Hepatocyte (in vitro differentiated cells): ENCODE measurements around the gene FAT1. TPM values are rescaled to one million over a fixed set of nuclear protein-coding genes. Genes with fewer than 3 reads are reported as not detected.

Experiments
- DNase-seq: peaks from one replicate; pipeline ENCODE4 v3.0.0-alpha.2; 2016; ENCODE audit warnings: low spot score
- H2AFZ ChIP-seq: fragments of 200-600 bp; sonication (generic); 2 replicates; pipeline ENCODE4 v1.6.0; 2016; ENCODE audit warnings: antibody characterized with exemption, mild to moderate bottlenecking
- H3K27ac ChIP-seq: fragments of 200-600 bp; sonication (generic); 2 replicates; pipeline ENCODE4 v1.5.1; 2016; ENCODE audit warnings: mild to moderate bottlenecking
- H3K27me3 ChIP-seq: fragments of 200-600 bp; sonication (generic); 2 replicates; pipeline ENCODE4 v1.6.1; 2016
- H3K36me3 ChIP-seq: fragments of 200-600 bp; sonication (generic); replicated peaks from 2 replicates; pipeline ENCODE4 v1.5.1; 2016; ENCODE audit warnings: low read depth; ENCODE audit not compliant: insufficient read depth
- H3K4me1 ChIP-seq: fragments of 200-600 bp; sonication (generic); 2 replicates; pipeline ENCODE4 v1.5.1; 2016; ENCODE audit warnings: mild to moderate bottlenecking, moderate library complexity; ENCODE audit not compliant: insufficient read depth
- H3K4me2 ChIP-seq: fragments of 200-600 bp; sonication (generic); 2 replicates; pipeline ENCODE4 v1.6.0; 2016
- H3K4me3 ChIP-seq: fragments of 200-600 bp; sonication (generic); 2 replicates; pipeline ENCODE4 v1.5.1; 2016; ENCODE audit warnings: mild to moderate bottlenecking
- H3K79me2 ChIP-seq: fragments of 200-600 bp; sonication (generic); 2 replicates; pipeline ENCODE4 v1.6.0; 2017; ENCODE audit warnings: mild to moderate bottlenecking
- H3K9me2 ChIP-seq: fragments of 200-600 bp; sonication (generic); replicated peaks from 2 replicates; pipeline ENCODE4 v1.6.0; 2017; ENCODE audit warnings: mild to moderate bottlenecking; ENCODE audit not compliant: insufficient read depth
- H3K9me3 ChIP-seq: fragments of 200-600 bp; sonication (generic); 2 replicates; pipeline ENCODE4 v1.5.1; 2016; ENCODE audit warnings: low read depth, mild to moderate bottlenecking
- H4K20me1 ChIP-seq: fragments of 200-600 bp; sonication (generic); 2 replicates; pipeline ENCODE4 v1.6.0; 2016; ENCODE audit warnings: mild to moderate bottlenecking; ENCODE audit not compliant: insufficient read depth, poor library complexity, severe bottlenecking
- CTCF ChIP-seq: fragments of 200-600 bp; sonication (generic); IDR thresholded peaks from 2 replicates; pipeline ENCODE4 v1.5.1; 2016; ENCODE audit warnings: antibody characterized with exemption, mild to moderate bottlenecking; ENCODE audit not compliant: poor library complexity
- EZH2 ChIP-seq: fragments of 200-600 bp; sonication (generic); IDR thresholded peaks from 2 replicates; pipeline ENCODE4 v1.6.1; 2016; ENCODE audit warnings: antibody characterized with exemption, mild to moderate bottlenecking, borderline replicate concordance
- EZH2phosphoT487 ChIP-seq: fragments of 200-600 bp; sonication (generic); IDR thresholded peaks from one replicate; pipeline ENCODE4 v1.6.1; 2018; ENCODE audit warnings: antibody characterized with exemption, mild to moderate bottlenecking, low read depth, moderate library complexity; ENCODE audit not compliant: unreplicated experiment, severe bottlenecking
- WGBS: methylation state at CpG from one replicate; pipeline ENCODE4 v1.1.6; 2016; ENCODE audit warnings: low lambda C conversion rate; ENCODE audit errors: missing lambda C conversion rate; 5-methylcytosine and 5-hydroxymethylcytosine counted together
- polyA plus RNA-seq: library from polyadenylated mRNA; unstranded; fragments of >200 nt; fragmentation: Nextera tagmentation; extraction: Ambion mirVana; gene quantifications from 2 replicates; pipeline ENCODE4 v1.2.1, GENCODE V29; 2016
- total RNA-seq: library from RNA; depleted of rRNA; stranded (reverse); fragments of >200 nt; gene quantifications from 2 replicates; pipeline ENCODE4 v1.2.3, GENCODE V29; 2014

Gene FAT1
- total and polyA plus RNA-seq, 2 experiments from 2014 or later = 33.9 to 168 TPM

- Histone ChIP-seq H3K4me3 (no peak overlapping the region), H4K20me1 (no peaks in the 10 kb centered on the region), H3K27ac (no peak overlapping the region), H3K4me2 (no peak overlapping the region), H3K9me3 (no peaks in the 10 kb centered on the region), H3K79me2 (no peaks in the 10 kb centered on the region), H3K27me3 (no peaks in the 10 kb centered on the region), H2AFZ (no peak overlapping the region), H3K4me1 (peaks cover 8% of the 10 kb centered on the region), H3K9me2 (no peaks in the 10 kb centered on the region), H3K36me3 (no peaks in the 10 kb centered on the region)
- 89% methylated on average over 4 of the region's 4 CpGs for WGBS
- TF ChIP-seq EZH2 (no peak), EZH2phosphoT487 (no peak), CTCF (no peak)
- DNase-seq = no peak
These were observed 14.8 kb upstream of the FAT1 start for GRCh38 chr4:186738421-186738820.

GRCh38 chr4:186737427-186737826 lies 13.8 kb upstream of the FAT1 start:
- TF ChIP-seq EZH2 = no peak
- no peak for TF ChIP-seq CTCF
- TF ChIP-seq EZH2phosphoT487 = no peak

GRCh38 chr4:186736466-186736865 lies 12.8 kb upstream of the FAT1 start:
- Histone ChIP-seq H2AFZ (no peak overlapping the region), H3K4me2 (no peak overlapping the region), H3K9me3 (no peaks in the 10 kb centered on the region), H3K27ac (no peak overlapping the region), H3K27me3 (no peaks in the 10 kb centered on the region), H4K20me1 (no peaks in the 10 kb centered on the region), H3K36me3 (no peaks in the 10 kb centered on the region), H3K4me3 (no peak overlapping the region), H3K79me2 (no peaks in the 10 kb centered on the region), H3K9me2 (no peaks in the 10 kb centered on the region), H3K4me1 (peaks cover 8% of the 10 kb centered on the region)
- DNase-seq = no peak
- 93% methylated on average over 6 of the region's 6 CpGs for WGBS
- TF ChIP-seq EZH2 = no peak
- no peak for TF ChIP-seq CTCF
- no peak for TF ChIP-seq EZH2phosphoT487

More at GRCh38 chr4:186737427-186737826, 13.8 kb upstream of the FAT1 start:
- DNase-seq = no peak
- Histone ChIP-seq H3K36me3 (no peaks in the 10 kb centered on the region), H4K20me1 (no peaks in the 10 kb centered on the region), H3K79me2 (no peaks in the 10 kb centered on the region), H3K9me2 (no peaks in the 10 kb centered on the region), H3K4me2 (no peak overlapping the region), H2AFZ (no peak overlapping the region), H3K4me1 (peaks cover 8% of the 10 kb centered on the region), H3K27me3 (no peaks in the 10 kb centered on the region), H3K9me3 (no peaks in the 10 kb centered on the region), H3K4me3 (no peak overlapping the region), H3K27ac (no peak overlapping the region)
- 78% methylated on average over 4 of the region's 4 CpGs for WGBS

- no peaks in the 10 kb centered on the region for H4K20me1 ChIP-seq
- no peak overlapping the region for H3K27ac ChIP-seq
- TF ChIP-seq EZH2 (no peak), CTCF (no peak), EZH2phosphoT487 (no peak)
- H3K36me3 ChIP-seq = no peaks in the 10 kb centered on the region
- H3K4me2 ChIP-seq = no peak overlapping the region
- H2AFZ ChIP-seq = no peak overlapping the region
- no peaks in the 10 kb centered on the region for H3K4me1 ChIP-seq
- 40% methylated on average over 7 of the region's 7 CpGs for WGBS
- no peaks in the 10 kb centered on the region for H3K27me3 ChIP-seq
- H3K9me2 ChIP-seq = no peaks in the 10 kb centered on the region
- no peak for DNase-seq
- H3K4me3 ChIP-seq = no peak overlapping the region
- no peaks in the 10 kb centered on the region for H3K9me3 ChIP-seq
- H3K79me2 ChIP-seq = no peaks in the 10 kb centered on the region
These were observed 10.6 kb upstream of the FAT1 start for GRCh38 chr4:186734251-186734650.
